ENCODE data around the gene HMCN1.

HMCN1 gene

DNA sequence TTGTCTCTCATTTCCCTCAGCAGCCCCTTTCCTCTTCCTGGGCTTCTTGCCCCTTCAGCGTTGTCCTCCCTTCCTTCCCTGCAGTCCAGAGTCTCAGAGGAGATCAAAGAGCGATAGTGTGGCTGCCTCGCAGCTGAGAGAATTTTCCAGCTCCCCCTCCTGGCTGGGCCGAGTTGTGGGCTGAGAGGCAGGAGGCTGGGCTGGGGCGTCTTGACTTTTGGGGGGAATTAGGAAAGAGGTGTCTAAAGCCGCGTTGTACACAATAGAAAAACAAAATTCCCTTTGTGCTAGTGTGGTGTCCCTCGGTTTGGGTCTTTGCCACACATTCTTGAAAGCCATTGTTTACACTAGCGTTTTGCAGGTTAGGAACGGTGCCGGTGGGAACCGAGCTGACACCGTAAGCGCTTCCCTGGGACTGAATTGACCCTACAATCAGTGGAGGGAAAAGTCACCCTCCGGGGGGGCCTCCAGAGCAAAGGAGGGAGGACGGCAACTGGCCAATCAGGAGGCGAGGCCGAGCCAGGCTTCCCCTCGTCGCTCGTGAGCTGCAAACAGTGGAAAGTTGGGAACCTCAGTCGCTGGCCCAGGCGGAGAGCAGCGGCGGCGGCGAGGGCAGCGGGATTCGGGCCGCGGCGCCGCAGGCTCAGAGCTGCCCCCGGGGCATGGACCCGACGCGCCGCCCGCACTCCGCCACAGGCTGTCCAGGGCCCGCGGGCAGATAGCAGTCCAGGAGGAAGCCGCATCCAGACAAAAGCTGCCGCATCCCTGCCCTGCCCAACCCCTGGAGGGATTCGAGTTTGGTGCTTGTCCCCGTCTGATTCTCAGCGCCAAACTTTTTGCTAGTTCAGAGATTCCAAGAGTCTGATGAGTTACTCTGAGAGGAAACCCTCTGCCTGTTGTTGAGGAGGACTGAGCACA is at the start of gene HMCN1:
TSS of gene HMCN1 (plus strand) at position 574 of the 918 bp plus-strand sequence. CDS start 389 bp downstream, outside the sequence.
- DNase-seq: peak; percentile 88

DNA sequence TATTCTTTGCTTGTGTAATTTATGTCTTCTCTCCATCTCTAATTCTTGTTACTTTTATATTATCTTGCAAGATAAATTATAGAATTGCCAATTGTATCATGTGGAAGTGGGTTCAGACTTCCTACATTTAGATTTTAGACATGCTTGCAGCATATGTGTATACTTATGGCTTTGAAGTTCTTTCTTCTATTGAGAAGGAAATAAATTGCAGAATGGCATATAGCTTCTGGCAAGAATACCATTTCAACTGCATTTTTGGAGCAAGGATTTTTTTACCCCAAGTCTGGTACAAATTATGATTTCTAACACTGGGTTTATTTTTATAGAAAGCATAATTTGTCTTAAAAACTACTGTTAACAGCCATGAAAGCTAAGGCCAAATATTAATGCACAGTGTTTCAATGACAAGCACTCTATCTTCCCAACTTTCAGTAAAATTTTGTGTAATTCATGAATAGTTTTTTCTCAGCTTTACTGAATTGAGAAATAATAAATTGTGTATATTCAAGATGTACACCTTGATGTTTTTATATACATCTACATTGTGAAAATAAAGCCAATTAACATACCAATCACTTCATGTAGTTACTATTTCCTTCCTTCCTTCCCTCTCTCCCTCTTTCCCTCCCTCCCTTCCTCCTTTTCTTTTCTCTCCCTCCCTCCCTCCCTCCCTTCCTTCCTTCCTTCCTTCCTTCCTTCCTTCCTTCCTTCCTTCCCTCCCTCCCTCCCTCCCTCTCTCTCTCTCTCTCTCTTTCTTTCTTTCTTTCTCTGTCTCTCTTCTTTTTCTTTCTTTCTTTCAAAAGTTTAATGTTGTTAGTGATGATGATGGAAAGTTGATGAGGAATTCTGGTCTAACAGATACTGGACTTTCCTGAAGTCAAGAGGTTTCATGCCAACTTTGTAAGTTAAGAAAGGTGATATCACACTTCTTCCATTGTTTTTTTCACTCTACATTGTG is 47.1 kb upstream of the HMCN1 start:
- no peak for DNase-seq

DNA sequence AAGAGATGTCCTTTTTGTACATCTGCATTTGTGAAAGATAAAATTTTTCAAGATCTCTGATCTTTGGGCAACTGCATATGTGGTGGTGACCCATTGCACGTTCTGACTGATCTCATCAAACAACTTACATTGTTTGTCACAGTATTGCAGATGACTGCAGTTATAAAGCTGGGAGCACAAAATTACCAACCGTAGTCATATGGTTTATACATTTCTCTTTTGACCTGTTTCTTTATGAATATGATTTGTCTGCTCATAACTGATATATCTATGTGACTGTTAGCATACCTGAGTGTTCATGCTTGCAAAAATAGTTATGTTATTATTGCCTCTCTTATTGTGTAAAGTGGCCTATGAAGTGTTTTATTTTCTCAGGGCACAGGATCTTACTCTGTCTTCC is 43.7 kb upstream of the HMCN1 start:
- no peak for DNase-seq

DNA sequence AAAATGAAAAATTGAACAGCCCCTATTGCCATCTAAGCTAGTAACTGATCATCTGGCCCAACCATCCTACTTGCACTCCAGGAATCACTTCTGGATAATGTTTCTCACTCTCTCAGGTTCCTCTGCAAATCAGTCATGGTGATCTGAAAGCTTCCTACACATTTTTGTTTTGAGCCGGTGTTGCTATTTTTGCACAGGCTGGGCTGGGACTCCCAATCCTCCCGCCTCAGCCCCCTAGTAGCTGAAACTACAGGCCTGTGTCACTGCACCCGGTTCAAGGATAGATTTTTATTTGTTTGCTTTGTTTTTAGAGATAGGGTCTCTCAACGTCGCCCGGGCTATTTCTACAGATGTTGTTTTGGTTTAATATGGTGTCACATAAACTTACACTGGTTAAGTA is 40.5 kb upstream of the HMCN1 start:
- no peak for DNase-seq

DNA sequence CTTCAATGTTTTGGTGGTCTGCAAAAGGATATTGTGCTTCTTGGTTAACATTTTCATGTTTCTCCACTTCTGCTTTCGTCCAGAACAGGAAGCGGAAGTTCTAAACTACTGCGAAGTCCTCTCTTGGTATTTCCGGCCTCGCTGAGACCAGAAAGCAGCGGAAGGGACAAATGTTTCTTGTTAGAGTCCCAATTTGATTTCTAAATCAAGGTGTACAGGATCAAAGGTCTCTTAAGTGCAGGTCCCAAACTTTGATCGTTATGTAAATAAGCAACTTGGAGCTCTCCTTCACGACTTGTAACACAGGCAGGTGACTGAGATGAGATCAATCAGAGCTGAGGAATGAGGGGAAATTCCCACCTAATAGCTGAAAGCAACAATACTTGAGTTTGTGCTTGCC is 40.1 kb upstream of the HMCN1 start:
- DNase-seq: no peak

DNA sequence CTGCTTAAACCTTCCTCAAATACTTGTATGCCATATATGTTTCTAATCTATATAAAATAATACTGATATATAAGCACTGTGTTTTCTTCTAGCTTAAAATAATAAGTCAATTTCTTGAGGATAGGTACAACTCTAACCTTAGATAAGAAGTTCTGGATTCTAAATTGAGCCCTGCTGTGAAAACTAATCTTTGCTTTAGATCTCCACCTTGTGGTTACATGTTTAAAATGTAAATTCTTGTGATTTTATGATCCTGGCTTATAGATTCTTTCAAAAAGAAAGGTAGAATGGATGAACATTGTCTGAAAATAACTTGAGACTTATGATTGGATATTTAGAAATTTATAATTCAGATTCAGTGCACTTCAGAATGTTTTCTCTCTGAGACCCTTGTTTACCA is 38.9 kb upstream of the HMCN1 start:
- DNase-seq: peak; percentile 63

DNA sequence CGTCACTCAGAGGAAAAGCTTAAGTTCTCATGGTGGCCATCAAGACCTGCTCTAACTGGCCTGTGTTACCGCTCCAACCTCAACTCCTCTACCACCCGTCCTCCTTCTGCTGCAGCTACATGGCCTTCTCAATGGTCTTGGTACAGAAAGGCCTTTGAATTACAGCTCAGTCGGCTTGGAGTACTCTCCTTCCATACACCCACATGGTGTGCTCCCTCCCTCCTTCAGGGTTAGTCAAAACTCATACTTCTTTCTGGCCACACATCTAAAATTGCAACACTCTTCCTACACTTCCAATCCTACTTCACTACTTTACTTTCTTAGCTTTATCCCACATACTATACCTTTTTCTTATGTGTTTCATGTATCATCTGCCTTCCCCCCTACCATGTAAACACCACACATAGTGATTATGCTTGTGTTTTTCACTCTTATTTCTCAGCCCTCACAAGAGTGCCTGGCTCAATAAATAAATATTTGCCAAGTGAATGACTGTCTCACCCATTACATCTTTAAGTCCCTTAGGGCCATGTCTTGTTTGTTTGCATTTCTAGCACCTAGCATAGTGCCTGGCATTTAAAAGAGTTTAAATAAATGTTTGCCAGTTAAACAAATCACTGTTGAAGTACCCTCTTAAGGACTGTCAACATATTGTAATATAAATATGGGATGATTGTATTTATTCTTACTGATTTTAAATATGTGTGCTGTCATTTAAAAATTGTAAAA is 37.6 kb upstream of the HMCN1 start:
- DNase-seq: no peak

DNA sequence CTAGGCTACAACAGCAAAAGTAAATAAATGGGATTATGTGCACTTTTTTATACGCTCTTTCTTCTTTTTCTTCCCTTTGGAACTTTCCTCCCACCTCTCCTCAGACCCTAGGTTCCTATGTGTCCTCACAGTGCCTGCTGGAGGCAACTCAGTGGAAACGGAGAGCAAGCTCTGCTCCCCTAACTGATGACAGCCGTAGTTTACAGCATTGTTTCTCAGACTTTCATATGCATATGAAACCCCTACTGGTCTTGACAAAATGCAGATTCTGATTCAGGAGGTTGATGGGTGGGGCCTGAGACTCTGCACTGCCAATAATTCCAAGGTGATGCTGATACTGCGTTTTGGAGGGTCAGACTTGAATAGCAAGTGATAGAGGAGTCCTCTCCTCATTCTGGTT is 34.3 kb upstream of the HMCN1 start:
- DNase-seq: no peak

DNA sequence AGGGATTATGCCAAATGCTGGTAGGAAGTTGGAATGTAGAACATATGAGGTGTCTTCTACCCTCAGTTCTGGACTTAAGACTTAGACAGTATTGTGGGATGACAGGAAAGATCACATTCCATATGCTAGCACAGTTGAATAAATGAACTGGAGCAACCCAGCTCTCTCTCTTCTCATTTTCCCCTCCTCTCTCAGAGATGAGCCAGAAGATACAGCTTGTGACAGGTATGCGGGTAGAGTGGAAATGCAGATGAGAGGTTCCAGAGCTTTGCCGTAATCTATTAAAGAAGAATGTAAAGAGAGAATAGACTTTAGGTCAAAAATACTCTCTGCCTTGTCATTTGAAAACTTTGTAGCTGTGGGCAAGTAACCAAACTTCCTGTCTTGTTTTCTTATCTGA is 32.5 kb upstream of the HMCN1 start:
- no peak for DNase-seq

DNA sequence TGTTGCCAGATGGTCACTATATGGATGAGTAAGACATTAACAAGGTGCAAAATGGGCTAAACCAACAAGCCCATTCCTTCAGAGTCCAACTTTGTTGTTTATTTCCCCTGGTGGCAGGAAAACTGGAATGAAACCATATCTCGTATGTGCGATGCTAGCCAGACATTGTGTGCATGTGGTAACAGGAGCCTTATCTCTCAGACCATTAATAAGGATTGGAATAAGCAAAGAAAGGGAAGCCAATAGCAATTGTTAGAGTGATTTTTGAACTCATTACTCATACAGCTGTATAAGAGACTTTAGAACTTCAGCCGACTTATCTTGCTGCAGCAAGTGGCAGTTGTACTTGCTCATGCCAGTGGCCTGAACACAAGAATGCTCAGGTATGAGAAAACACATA is 30.0 kb upstream of the HMCN1 start:
- DNase-seq: no peak

DNA sequence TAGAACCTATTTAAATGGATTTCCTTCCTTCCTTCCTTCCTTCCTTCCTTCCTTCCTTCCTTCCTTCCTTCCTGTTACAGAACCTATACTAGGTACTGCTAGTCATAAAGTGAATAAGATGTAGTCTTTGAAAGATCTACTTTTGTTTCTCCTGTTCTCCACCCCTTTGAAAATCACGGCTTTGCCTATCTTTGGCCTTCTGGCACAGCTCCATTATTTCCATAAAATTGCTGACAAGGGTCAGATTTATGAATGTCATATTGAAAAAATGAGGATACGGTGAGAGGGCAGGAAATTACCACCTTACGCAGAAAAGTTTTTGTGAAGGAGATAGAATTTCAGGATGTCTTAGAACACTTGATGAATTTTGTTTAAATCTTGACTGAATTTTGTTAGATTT is 18.1 kb upstream of the HMCN1 start:
- DNase-seq: no peak

DNA sequence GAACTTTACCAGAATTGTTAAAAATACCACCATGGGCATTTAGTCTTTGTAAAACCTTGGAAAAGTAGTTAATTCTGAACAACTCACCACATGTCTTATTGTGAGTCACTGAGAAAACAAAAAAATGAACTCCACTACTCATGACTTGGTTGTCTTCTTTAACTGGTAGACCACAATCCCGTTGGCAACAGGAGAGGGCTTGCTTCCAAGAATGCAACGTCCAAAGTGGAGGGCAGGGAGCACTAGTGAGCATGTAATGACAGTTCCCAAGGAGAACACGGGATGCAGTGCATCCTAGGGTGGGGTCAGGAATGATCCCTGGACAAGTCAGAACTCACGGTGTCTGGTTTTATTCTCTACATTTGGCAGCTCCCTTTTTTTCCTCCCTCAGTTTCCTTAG is 15.2 kb upstream of the HMCN1 start:
- no peak for DNase-seq

DNA sequence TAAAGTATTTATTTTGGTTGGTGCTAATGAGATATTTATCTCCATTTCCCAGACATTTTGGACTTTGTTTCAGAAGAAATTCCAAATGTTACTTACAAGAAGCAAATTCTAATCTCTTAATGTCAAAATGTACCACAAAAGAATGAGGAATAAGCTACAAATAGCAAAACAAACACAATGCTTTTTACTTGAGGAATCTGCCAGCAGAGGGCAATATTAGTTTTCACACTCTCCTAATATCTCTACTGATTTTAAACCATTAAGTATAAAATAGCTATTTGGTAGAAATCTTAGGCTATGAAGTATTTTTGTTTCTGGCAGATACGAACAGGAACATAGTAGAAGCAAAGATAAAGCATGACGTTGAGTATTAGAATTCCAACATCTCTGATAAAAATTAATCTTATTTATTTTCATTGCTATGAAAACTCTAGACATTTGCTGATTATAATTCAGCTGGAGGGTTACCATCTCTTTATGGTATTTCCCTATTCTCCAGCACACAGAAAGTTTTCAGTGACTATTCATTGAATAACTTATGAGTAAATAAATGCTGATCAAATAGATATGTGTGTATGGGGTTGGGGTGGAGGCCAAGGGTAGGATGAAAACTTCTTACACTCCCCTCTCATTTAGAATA is 13.4 kb upstream of the HMCN1 start:
- DNase-seq: peak; percentile 65

DNA sequence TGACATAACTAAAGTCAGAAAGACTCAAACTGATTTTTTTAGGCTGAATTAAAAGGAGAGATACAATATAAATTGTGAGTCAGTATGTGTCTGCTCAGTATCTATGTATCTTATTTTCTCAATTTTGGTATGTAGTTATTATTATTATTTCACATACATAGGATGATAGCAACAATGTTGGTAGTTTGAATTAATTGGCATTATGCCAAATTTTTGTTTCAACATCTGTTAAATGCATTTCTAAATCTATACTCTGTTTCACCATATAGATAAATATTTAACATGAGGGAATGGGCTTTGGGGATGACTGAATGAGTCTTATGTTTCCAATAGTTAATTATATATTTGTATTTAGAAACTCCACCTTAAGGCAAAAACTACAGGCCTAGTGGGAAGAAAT is 12.6 kb upstream of the HMCN1 start:
- no peak for DNase-seq

DNA sequence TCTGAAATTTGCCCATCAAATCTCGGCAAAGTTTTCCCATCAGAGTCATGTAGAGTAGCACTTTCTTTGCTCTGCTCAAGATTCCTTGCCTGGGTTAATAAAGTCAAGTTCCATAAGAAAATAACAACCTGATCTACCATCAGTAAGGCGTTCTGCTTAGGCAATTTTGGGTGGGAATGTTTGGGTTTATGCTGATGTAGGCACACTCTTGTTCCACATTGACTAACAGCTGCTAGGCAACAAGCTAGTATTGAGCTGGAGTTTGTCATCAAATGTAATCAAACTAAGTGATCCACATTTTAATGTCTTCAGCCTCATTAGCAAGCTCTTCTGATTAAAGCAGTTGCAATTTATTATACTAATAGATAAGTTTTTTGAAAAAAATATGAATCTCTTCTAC is 12.1 kb upstream of the HMCN1 start:
- no peak for DNase-seq

DNA sequence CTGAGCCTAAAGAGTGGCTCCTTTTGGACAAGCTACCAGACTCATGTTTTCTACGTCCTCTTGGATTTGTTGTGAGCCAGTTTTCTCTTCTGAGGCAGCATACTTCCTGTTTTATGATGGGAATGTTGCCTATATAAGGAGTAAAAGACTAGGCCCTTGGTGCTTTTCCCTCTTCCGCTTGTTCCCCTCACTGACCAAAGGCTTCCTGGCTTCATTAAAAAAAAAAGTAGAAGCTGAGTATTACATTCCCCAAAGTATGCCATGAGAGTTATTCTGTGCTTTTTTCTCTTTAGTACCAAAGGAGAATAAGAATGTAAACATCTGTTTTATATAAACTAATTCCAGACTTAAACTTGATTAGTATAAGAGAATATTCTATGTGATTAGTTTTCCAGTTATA is 6.5 kb upstream of the HMCN1 start:
- DNase-seq: no peak

DNA sequence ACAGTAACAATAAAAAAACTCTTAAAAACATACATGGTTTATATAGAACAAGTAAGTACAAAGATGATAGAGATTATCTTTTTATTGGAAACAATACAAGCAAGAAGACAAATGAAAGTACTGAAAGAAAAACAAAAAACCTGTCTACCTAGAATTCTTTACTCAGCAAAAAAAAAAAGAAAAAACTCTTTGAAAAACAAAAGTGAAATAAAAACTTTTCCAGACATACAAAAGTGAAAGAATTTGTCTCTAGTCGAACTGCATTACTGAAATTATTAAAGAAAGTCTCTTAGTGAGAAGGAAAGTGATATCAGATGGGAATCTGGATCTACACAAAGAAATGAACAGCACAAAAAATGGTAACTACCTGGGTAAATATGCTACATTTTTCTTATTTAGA is 2.7 kb upstream of the HMCN1 start:
- no peak for DNase-seq

DNA sequence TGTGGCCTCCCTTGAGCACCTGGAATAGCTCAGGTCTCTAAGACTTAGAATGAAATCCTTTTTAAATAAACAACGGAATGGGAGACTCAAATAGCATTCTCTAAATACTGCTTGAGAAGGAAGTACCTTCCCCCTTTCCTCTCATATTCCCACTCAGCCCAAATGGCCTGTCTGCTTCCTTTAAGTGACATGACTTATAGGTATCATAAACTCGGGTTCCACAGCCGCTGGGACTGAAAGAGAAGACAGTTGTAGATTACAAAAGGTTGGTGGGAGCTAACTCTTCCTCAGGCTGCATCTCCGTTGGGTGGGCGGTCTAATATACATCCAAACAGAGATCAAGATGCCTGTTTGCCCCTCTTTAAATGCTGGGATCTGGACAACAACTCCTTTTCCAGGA is 1.2 kb upstream of the HMCN1 start:
- no peak for DNase-seq

DNA sequence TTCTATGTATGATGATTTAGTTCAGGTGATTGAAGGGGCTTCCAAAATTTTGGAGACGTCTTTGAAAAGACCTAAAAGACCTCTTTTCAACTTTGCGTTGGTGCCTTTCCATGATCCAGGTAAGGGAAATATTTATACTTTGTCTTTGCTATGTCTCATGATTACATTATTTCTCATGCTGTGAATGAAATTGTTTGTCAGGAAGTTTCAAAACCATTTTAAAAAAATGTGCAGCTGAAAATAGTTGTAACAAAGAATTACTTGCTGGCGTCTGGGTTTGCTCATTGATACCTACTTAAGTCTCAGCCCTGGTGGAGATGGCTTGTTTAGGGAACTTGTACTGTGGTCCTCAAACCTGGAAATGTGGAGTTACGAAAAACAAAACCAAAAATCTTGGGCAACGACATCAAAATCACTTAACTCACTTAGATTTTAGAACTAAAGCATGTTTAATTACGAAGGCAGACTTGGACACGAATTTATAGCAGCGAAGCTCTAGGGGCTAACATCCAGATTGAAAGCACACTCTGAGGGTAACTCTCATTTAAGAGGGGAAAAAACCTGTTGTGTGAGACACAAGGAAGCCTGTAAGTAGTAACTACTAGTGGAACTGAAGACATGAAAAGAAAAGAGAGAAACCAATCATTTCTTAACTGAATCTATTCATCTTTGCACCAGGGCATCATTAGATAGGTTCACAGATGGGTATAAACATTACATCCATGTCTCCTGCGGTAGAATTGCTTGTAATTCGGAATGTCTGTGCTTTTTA is 924 bp downstream of the HMCN1 start:
- no peak for DNase-seq

DNA sequence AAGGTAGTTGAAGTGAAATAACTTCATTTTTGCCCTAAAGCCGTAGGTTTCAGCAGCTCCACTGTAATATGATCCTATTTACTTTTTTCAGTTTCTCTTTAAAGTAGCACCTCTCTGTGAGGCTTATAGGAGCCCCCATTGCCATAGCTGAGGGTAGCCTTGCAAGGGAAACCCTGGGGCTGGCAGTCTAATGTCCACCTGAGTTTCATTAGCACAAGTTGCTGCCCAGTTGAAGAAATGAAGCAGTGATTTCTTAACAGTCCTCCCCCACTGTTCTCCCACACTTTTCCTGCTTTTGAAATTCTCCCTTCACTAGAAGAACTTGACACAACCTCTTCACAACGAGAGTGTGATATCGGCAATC is 1.5 kb downstream of the HMCN1 start:
- DNase-seq: no peak

DNA sequence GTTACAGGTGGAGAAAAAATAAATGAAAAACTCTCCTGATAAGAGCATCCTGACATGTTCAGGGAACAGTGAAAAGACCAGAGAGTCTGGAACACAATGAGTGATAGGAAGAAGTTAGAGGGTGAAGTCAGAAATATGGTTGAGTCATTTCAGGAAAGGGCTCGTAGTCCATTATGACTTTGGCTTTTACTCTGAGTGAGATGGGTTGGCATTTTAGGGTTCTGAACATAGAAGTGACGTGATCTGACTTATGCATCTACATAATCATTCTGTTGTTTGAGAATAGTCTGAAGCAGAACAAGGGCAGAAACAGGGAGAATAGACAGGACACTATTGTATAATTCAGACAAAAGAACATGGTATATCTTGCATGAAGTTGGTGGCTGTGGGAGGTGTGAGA is 5.8 kb downstream of the HMCN1 start:
- DNase-seq: no peak

DNA sequence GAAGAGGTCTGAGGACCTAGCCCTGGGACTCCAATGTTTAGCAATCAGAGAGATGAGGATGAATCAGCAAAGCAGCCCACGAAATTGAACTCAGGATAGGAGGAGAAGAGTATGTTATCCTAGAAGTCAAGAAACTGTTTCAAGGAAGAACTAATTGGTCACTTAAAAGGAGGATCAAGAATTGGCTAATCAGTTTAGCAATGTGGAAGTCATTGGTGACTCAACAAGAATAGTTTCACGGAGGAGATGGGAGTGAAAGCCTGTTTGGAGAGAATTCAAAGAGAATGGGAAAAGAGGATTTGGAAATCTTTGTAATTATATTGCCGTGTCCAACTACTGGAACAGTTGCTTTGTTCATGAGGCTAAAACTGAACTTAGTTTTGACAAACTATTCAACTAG is 7.4 kb downstream of the HMCN1 start:
- no peak for DNase-seq
